AG09309 (cell line): ENCODE measurements around the gene WDFY4.

ENCODE experiments used
- DNase-seq: peaks from one replicate; pipeline ENCODE4 v3.0.0-alpha.2; 2010; ENCODE audit warnings: low read depth
- H3K4me3 ChIP-seq: 2 replicates; pipeline ENCODE4 v1.5.1; 2011; ENCODE audit warnings: mild to moderate bottlenecking, low read depth, low read length, moderate library complexity; ENCODE audit not compliant: control insufficient read depth
- TF ChIP-seq, protein P1 (sequence below): IDR thresholded peaks from 2 replicates; pipeline ENCODE4 v1.5.1; 2011; ENCODE audit warnings: mild to moderate bottlenecking, low read depth, low read length, inconsistent platforms; ENCODE audit not compliant: insufficient read depth, control insufficient read depth; ENCODE audit errors: missing control alignments

Gene WDFY4

DNA sequence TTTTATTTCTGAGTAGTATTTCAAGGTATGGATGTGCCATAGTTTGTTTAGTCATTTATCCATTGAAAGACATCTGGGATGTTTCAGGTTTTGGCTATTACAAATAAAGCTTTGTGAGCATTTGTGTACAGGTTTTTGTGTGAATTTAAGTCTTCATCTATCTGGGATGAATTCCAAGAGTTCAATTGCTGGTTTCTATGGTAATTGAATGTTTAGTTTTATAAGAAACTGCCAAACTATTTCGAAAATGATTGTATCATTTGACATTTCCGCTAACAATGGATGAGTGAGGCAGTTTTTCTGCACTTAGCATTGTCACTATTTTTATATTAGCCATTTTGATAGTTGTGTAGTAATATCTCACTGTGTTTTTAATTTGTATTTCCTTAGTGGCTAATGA is 99.4 kb downstream of the WDFY4 start:
- TF ChIP-seq, protein P1, sequence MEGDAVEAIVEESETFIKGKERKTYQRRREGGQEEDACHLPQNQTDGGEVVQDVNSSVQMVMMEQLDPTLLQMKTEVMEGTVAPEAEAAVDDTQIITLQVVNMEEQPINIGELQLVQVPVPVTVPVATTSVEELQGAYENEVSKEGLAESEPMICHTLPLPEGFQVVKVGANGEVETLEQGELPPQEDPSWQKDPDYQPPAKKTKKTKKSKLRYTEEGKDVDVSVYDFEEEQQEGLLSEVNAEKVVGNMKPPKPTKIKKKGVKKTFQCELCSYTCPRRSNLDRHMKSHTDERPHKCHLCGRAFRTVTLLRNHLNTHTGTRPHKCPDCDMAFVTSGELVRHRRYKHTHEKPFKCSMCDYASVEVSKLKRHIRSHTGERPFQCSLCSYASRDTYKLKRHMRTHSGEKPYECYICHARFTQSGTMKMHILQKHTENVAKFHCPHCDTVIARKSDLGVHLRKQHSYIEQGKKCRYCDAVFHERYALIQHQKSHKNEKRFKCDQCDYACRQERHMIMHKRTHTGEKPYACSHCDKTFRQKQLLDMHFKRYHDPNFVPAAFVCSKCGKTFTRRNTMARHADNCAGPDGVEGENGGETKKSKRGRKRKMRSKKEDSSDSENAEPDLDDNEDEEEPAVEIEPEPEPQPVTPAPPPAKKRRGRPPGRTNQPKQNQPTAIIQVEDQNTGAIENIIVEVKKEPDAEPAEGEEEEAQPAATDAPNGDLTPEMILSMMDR, result no peak
- DNase-seq, result no peak
- no peak overlapping the region for H3K4me3 ChIP-seq

DNA sequence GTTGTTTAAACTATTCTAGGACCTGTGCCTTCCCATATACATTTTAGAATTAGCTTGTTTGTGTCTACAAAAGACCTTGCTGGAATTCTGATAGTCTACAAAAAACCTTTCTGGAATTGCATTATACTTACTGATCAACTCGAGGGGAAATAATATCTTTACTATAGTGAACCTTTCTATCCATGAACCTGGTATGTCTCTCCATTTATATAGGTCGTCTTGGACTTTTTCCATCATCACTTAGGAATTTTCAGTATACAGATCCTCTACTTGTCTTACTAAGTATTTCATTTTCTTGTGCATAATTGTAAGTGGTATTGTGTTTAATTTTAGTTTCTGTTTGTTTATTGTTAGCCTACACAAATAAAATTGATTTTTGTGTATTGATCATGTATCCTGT is 101.1 kb downstream of the WDFY4 start:
- TF ChIP-seq, protein P1, result no peak
- no peak overlapping the region for H3K4me3 ChIP-seq
- no peak for DNase-seq

DNA sequence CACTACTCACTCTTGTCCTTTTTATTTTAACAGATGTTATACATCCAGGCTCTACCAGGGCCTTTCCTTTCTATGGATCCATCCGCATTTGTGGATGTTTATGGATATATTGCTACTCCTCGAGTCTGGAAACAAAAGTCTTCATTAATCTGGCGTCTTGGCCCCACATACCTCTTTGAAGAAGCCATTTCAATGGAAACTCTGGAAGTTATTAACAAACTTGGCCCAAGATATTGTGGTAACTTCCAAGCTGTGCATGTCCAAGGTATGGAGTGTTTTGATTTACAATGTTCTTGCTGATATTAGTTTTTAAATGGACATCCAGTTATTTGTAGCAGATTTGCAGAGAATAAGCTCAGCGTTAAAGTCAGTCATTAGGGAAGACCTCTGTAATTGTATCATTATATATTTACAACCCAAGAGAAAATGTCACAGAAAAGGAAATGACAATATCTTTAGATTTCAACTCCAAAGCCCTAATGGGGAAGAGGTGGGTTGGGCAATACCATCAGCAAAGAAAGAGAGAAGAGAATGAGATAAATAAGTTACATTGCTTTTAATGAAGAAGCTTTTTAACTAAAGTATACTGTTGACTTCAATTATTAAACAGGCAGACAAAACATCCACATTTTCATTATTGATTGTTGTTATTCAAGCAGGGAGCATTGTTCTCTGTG is 102.1 kb downstream of the WDFY4 start:
- DNase-seq, result no peak
- no peak overlapping the region for H3K4me3 ChIP-seq
- TF ChIP-seq, protein P1, result no peak

DNA sequence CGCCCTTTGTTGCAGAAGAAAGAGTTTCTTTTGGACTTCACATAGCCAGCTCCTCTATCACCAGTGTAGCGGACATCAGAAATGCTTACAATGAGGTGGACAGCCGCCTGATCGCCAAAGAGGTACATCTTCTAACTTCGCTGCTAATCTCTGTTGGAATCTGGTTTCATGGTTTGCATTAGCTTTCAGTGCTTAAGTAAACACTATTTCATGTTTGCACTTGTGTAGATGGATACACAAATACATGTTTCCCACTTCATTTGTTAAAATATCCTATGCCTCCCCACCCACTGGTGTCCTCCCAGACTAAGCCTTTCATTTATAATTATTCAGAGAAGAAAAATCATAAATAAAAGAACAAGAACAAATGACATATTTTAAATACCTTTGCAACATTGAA is 103.9 kb downstream of the WDFY4 start:
- no peak overlapping the region for H3K4me3 ChIP-seq
- TF ChIP-seq, protein P1, result no peak
- DNase-seq, result no peak

DNA sequence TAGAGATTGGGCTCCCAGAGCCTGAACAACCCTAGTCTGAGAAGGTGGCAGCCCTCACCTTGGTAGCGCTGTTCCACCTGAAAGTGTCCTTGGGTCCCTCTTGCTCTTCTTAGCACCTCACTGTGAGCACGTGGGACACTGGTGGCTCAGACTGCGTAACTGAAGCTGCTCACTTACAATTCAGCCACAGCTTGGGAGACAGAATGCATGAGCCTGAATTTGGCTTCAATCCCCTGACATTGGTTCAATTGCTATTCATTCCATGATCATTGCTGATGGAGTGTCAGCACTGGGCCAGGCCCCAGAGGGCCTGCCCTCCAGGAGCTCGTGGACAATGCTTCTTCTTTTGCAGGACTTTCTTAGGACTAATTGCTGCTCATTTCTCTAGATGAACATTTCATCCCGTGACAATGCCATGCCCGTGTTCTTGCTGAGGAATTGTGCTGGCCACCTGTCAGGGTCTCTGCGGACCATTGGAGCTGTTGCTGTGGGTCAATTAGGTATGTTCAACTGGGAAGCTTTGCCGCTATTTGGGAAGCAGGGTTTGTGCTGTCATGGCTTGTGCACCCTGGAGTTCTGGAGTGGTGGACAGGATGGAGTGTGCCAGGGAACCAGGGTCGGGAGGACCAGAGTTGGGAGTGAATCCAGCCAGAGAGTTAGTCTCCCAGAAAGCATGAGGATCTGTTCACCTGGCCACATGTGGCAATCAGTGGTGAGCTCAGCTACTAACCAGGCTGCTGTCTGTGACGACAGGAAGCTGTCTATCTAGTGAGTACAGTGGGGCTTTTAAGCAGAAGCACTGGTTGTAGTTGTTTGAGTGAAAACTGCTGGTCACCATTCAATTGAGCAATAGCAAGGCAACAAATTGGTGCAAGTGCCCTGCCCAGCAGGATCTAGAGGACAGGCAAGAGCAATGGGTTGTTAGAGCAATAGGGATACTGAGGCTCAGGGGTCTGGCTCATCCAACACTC is 105.1 kb downstream of the WDFY4 start:
- TF ChIP-seq, protein P1, result no peak
- no peak for DNase-seq
- H3K4me3 ChIP-seq, result no peak overlapping the region

DNA sequence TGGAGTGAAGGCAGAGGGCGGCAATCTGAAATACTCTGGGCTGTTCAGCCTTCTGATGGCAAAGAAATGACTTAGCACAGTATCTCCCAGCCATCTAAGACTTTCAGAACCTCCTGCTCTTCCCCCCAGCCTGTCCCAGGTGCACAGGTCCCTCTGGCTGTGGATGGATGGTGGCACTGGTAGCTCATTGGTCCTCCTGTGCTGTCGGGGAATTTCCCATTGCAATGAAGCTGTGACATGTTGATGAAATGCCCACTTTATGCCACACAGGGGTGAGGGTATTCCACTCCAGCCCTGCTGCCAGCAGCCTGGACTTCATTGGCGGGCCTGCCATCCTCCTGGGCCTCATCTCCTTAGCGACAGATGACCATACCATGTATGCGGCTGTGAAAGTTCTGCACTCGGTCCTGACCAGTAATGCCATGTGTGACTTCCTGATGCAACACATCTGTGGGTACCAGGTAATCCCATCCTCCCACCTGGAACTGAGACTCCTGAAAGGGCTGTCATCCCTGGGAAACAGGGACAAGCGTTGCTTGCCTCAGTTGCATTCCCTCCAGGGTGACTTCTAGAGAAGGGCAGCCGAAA is 105.9 kb downstream of the WDFY4 start:
- DNase-seq, result no peak
- TF ChIP-seq, protein P1, result no peak
- H3K4me3 ChIP-seq, result no peak overlapping the region
